Heart left ventricle (tissue), 13 donors: ENCODE results near the gene KCNA10.

ENCODE experiments used
- CTCF ChIP-seq, 12 donors: fragments of 200-600 bp; sonication (generic) in 4 of 12; IDR thresholded peaks; one replicate each; pipeline versions ENCODE4 v1.5.0 to v1.8.0; 2018 to 2022; ENCODE audit warnings: antibody characterized with exemption in 12 of 12, mild to moderate bottlenecking in 5 of 12
- POLR2A ChIP-seq, 2 donors: fragments of 450-650 bp; IDR thresholded peaks; one replicate each; pipeline ENCODE4 v1.6.1; 2017; ENCODE audit warnings: antibody characterized with exemption in 2 of 2, mild to moderate bottlenecking in 2 of 2, moderate library complexity in 2 of 2
- donor health status: ischemic (EF 13 %, LVEDD 7.1; RV severe dilation, severe dysfunction).
- donor health status: DM: no; HTN: yes; CAD: no.
- donor health status: DM: no; HTN: no; CAD: no.
- donor health status: ischemic (EF 25% LVEDD 6.9; RV normal size, moderate dysfunction).
- donor health status: ischemic (EF 25% LVEDD 5.7; RV mildly dilated, moderate dysfunction).
- donor health status: ischemic (EF 35%, LVEDD 5.7; RV mildly dilated, moderate dysfunction).
- donor health status: nonischemic (EF 11% LVEDD 7.7; RV severe dilation, severe dysfunction).
- donor health status: DM: yes; HTN: yes; CAD: no.
- donor health status: PGD.
- donor health status: ischemic (EF 29% LVEDD 5.4; RV normal size, mild dysfunction).
- donor health status: nonischemic (EF 23%, LVEDD 6.1; RV moderate dilation, normal function).

GRCh38 chr1:110541906-110542395, 23.0 kb upstream of the KCNA10 start:
- TF ChIP-seq POLR2A (IDR thresholded peaks at IDR 0.05): no peak
- no peak for TF ChIP-seq CTCF (IDR thresholded peaks at IDR 0.05)
